ENCODE measurements around the gene IER5L. TPM values are rescaled to one million over a fixed set of nuclear protein-coding genes. Genes with fewer than 3 reads are reported as not detected.

IER5L gene
- total and polyA plus RNA-seq, 2 of the 8 experiments (the other 6 are each of a cell fraction or from before 2014, with no cell fraction given): 0.65 to 1.0 TPM

GRCh38 chr9:129201866-129202265 is 23.8 kb upstream of the IER5L start:
- FAIRE-seq: no peak
- 85% methylated on average over 5 of the region's 9 CpGs; no CpG with 5 or more reads in 1 of the 2 experiments for WGBS, 2 experiments (ENCODE audit: extremely low coverage in 1 of 2, insufficient coverage in 1 of 2, insufficient read length in 1 of 2, insufficient replicate concordance in 2 of 2, low coverage in 1 of 2, low lambda C conversion rate in 2 of 2, missing lambda C conversion rate in 1 of 2)
- H4K91ac ChIP-seq (replicated peaks; ENCODE audit: insufficient read length, low read length): no peak overlapping the region
- TF ChIP-seq CBX8 (IDR thresholded peaks at IDR 0.05; ENCODE audit: borderline replicate concordance, low read depth, low read length) (no peak), RAD21 (IDR thresholded peaks at IDR 0.05 in 1 of 2, conservative IDR thresholded peaks at IDR 0.05 in 1 of 2; ENCODE audit: low read depth in 2 of 2, low read length in 2 of 2) (no peak), RFX5 (IDR thresholded peaks at IDR 0.05; ENCODE audit: borderline replicate concordance, low read depth, low read length) (no peak), CTBP2 (IDR thresholded peaks at IDR 0.05; ENCODE audit: borderline replicate concordance, insufficient read depth, insufficient read length, low read length) (no peak), NRF1 (IDR thresholded peaks at IDR 0.05; ENCODE audit: low read depth, low read length) (no peak), BCL11A (IDR thresholded peaks at IDR 0.05; ENCODE audit: low read depth in 2 of 2, low read length in 2 of 2) (no peak), JUND (IDR thresholded peaks at IDR 0.05; ENCODE audit: low read length) (no peak), POU5F1 (IDR thresholded peaks at IDR 0.05; ENCODE audit: low read depth, low read length) (no peak), MAX (IDR thresholded peaks at IDR 0.05) (no peak)

More at GRCh38 chr9:129201866-129202265, 23.8 kb upstream of the IER5L start:
- Histone ChIP-seq H3K9me3 (ENCODE audit: insufficient read depth in 2 of 2, low read depth in 1 of 2, low read length in 1 of 2) (no peaks in the 10 kb centered on the region), H2BK5ac (ENCODE audit: low read depth, low read length) (no peak overlapping the region), H3K4ac (replicated peaks; ENCODE audit: insufficient read length, low read depth, low read length) (no peak overlapping the region), H3K23me2 (ENCODE audit: low read depth, low read length) (no peaks in the 10 kb centered on the region; the same call in 1 of the 2 replicates), H3K18ac (ENCODE audit: extremely low read depth, low read length) (no peak overlapping the region), H3K36me3 (ENCODE audit: control insufficient read depth in 2 of 4, insufficient read depth in 4 of 4, low read length in 3 of 4) (no peaks in the 10 kb centered on the region), H3K23ac (ENCODE audit: insufficient read length) (no peak overlapping the region), H2BK120ac (replicated peaks; ENCODE audit: low read depth, low read length) (no peak overlapping the region), H2AK5ac (ENCODE audit: low read depth, low read length) (no peak overlapping the region), H3K27me3 (replicated peaks in 1 of 4; ENCODE audit: control insufficient read depth in 3 of 4, extremely low read depth in 1 of 4, insufficient read depth in 3 of 4, low read length in 3 of 4) (peaks cover 0 to 12% (median 9%) of the 10 kb centered on the region in 4 experiments; a peak in 4 of 7 replicates), H3K27ac (ENCODE audit: low read depth, low read length) (no peak overlapping the region), H3K79me2 (ENCODE audit: control insufficient read depth in 1 of 2, insufficient read depth in 2 of 2, low read length in 2 of 2) (no peaks in the 10 kb centered on the region), H2BK20ac (ENCODE audit: low read length) (no peak overlapping the region), H4K8ac (ENCODE audit: extremely low read depth, insufficient read depth, low read length) (no peak overlapping the region), H4K5ac (ENCODE audit: insufficient read length, low read depth, low read length) (no peak overlapping the region), H3K4me2 (ENCODE audit: insufficient read depth in 1 of 2, low read depth in 2 of 2, low read length in 2 of 2) (no peak overlapping the region), H2BK15ac (ENCODE audit: low read length) (no peak overlapping the region), H2AFZ (ENCODE audit: low read length) (no peak overlapping the region), H2BK12ac (ENCODE audit: low read depth, low read length) (no peak overlapping the region), H3K4me3 (ENCODE audit: extremely low read depth in 1 of 4, insufficient read depth in 2 of 4, low read depth in 3 of 4, low read length in 4 of 4) (no peak overlapping the region), H4K20me1 (replicated peaks in 1 of 2; ENCODE audit: control insufficient read depth in 1 of 2, insufficient read depth in 2 of 2, low read length in 2 of 2) (no peaks in the 10 kb centered on the region), H3K79me1 (ENCODE audit: low read depth, low read length) (no peaks in the 10 kb centered on the region), H3K56ac (replicated peaks; ENCODE audit: insufficient read length, low read depth, low read length) (no peak overlapping the region), H3K4me1 (replicated peaks in 1 of 4; ENCODE audit: control insufficient read depth in 3 of 4, insufficient read depth in 4 of 4, low read length in 3 of 4) (peaks cover 0 to 4% (median 2%) of the 10 kb centered on the region in 4 experiments; a peak in 4 of 7 replicates), H3K9ac (replicated peaks in 1 of 4; ENCODE audit: extremely low read depth in 1 of 4, low read depth in 3 of 4, low read length in 3 of 4) (no peak overlapping the region), H3K14ac (ENCODE audit: insufficient read length) (no peak overlapping the region)
- CTCF ChIA-PET (ENCODE audit: partially characterized antibody): interaction anchor here (0.7 to 1.6 kb wide), 4 partner anchors 12 to 273 kb away, joined by 3 to 7 read pairs (median 4); no protein-coding TSS in a partner anchor
- POLR2A ChIA-PET (ENCODE audit: partially characterized antibody): interaction anchor here (1.9 kb wide), 1 partner anchor 24 kb away, joined by 7 read pairs; the partner anchor contains the start of gene IER5L
- no peak for DNase-seq (ENCODE audit: low read depth in 1 of 2, low spot score in 2 of 2)
